Ramos (cell line): ENCODE measurements around the gene SLC35E4.
"Not testable (repeated sequence)": the region's sequence is repeated elsewhere in the genome, so short reads cannot be mapped to it uniquely, and the experiment has no call there.

Source experiments
- in situ Hi-C: fragments of 300-500 bp; cut with MboI; formaldehyde crosslinking; loops from one replicate; pipeline ENCODE4 v1.14.3; 2022; ENCODE audit warnings: low sequenced_read_pairs; ENCODE audit not compliant: unreplicated experiment

Gene SLC35E4

GRCh38 chr22:30635273-30636225 is at the start of gene SLC35E4:
Gene SLC35E4 (plus strand): TSS chr22:30635781. CDS start chr22:30636451, 670 bp downstream.
- in situ Hi-C loops: no loop called here

- in situ Hi-C loops: loop anchor here (10.0 kb wide), 1 partner anchor 62 kb away; no protein-coding TSS in a partner anchor
Measured at GRCh38 chr22:30586414-30586813, 49.2 kb upstream of the SLC35E4 start.

GRCh38 chr22:30591191-30591587 is 44.4 kb upstream of the SLC35E4 start:
- in situ Hi-C loops: no loop called here

- in situ Hi-C loops: no loop called here
Measured at GRCh38 chr22:30591588-30592359, 43.8 kb upstream of the SLC35E4 start, which contains the start of gene PES1. Gene PES1 (minus strand): TSS chr22:30591910. CDS start chr22:30591833, 77 bp downstream.

GRCh38 chr22:30592360-30592713 is 43.2 kb upstream of the SLC35E4 start:
- in situ Hi-C loops: not testable (repeated sequence)

GRCh38 chr22:30596199-30596598 is 39.4 kb upstream of the SLC35E4 start:
- in situ Hi-C loops: no loop called here

- in situ Hi-C loops: no loop called here
Measured at GRCh38 chr22:30596886-30597285, 38.7 kb upstream of the SLC35E4 start.

- in situ Hi-C loops: no loop called here
Measured at GRCh38 chr22:30598986-30599385, 36.6 kb upstream of the SLC35E4 start.

GRCh38 chr22:30600921-30601320 is 34.7 kb upstream of the SLC35E4 start:
- in situ Hi-C loops: no loop called here

GRCh38 chr22:30601464-30601863 is 34.1 kb upstream of the SLC35E4 start:
- in situ Hi-C loops: no loop called here

GRCh38 chr22:30602049-30602448 is 33.5 kb upstream of the SLC35E4 start:
- in situ Hi-C loops: no loop called here

GRCh38 chr22:30603801-30604200 is 31.8 kb upstream of the SLC35E4 start:
- in situ Hi-C loops: no loop called here

GRCh38 chr22:30604723-30605122 is 30.9 kb upstream of the SLC35E4 start:
- in situ Hi-C loops: no loop called here

GRCh38 chr22:30605449-30606110 is 30.0 kb upstream of the SLC35E4 start:
- in situ Hi-C loops: no loop called here

- in situ Hi-C loops: no loop called here
Measured at GRCh38 chr22:30606455-30607299, 28.9 kb upstream of the SLC35E4 start, which contains the start of gene TCN2. Gene TCN2 (plus strand): TSS chr22:30607174. CDS start chr22:30607332, 158 bp downstream.

GRCh38 chr22:30607300-30607930 is 28.2 kb upstream of the SLC35E4 start:
- in situ Hi-C loops: no loop called here

- in situ Hi-C loops: no loop called here
Measured at GRCh38 chr22:30607939-30608338, 27.6 kb upstream of the SLC35E4 start.

GRCh38 chr22:30609260-30610185 is 26.1 kb upstream of the SLC35E4 start:
- in situ Hi-C loops: no loop called here
